ENCODE results near the gene PRELID1. TPM values are rescaled to one million over a fixed set of nuclear protein-coding genes. Genes with fewer than 3 reads are reported as not detected.

The PRELID1 gene
- total and polyA plus RNA-seq, 2 donors (not counting 3 experiments of a cell fraction or from before 2014, with no cell fraction given), result 201 to 293 TPM

DNA sequence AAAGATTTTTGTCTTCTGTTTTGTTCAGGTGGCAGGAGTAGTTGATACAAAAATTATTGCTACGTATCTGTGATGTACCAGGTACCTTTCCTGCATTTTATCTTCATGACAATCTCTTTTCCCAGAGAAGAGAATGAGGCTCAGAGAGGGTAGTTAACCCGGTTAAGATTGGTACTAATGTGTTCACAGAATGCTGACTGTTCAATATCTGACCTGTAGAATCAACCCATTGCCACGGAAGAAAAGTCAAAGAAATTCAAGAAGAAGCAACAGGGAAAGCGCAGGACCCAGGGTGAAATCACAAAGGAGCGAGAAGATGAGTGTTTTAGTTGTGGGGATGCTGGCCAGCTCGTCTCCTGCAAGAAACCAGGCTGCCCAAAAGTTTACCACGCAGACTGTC, 11.9 kb upstream of the PRELID1 start:
- Histone ChIP-seq H4K20me1 (replicated peaks; ENCODE audit: control insufficient read depth, extremely low read depth, insufficient read depth, low read length) (no peaks in the 10 kb centered on the region), H3K27ac (ENCODE audit: insufficient read depth, low read depth, low read length) (no peak overlapping the region), H3K79me2 (ENCODE audit: control insufficient read depth, insufficient read depth, low read length) (no peaks in the 10 kb centered on the region), H3K9me1 (replicated peaks; ENCODE audit: control insufficient read depth, extremely low read depth, insufficient read depth, low read length) (no peaks in the 10 kb centered on the region), H3K36me3 (ENCODE audit: control insufficient read depth in 2 of 2, extremely low read depth in 1 of 2, insufficient read depth in 2 of 2, low read length in 2 of 2) (peaks cover 16 to 38% of the 10 kb centered on the region in 2 experiments), H3K9me3 (replicated peaks; ENCODE audit: control insufficient read depth, insufficient read depth, low read length) (no peaks in the 10 kb centered on the region), H2AFZ (ENCODE audit: low read depth, low read length) (no peak overlapping the region), H3K9ac (replicated peaks; ENCODE audit: extremely low read depth, insufficient read depth, low read length) (no peak overlapping the region), H3K4me3 (replicated peaks in 1 of 3; ENCODE audit: insufficient read depth in 1 of 3, low read depth in 1 of 3, low read length in 3 of 3) (no peak overlapping the region), H3K27me3 (ENCODE audit: control insufficient read depth in 2 of 2, insufficient read depth in 2 of 2, low read length in 2 of 2) (no peaks in the 10 kb centered on the region), H3K4me2 (ENCODE audit: insufficient read depth, low read length) (no peak overlapping the region), H3K4me1 (ENCODE audit: control insufficient read depth, extremely low read depth, insufficient read depth, low read length) (peaks cover 11% of the 10 kb centered on the region)
- intact Hi-C loops (cut with micrococcal nuclease), result no loop called here
- dilution Hi-C loops (cut with MboI; ENCODE audit: extremely low pct_ligation_motif_present, low sequenced_read_pairs), result no loop called here
- TF ChIP-seq POLR2A (IDR thresholded peaks at IDR 0.05; ENCODE audit: low read depth, low read length) (no peak), MAX (IDR thresholded peaks at IDR 0.05; ENCODE audit: insufficient read depth, insufficient read length) (no peak), MYC (IDR thresholded peaks at IDR 0.05; ENCODE audit: low read depth, low read length) (no peak), FOS (IDR thresholded peaks at IDR 0.05; ENCODE audit: borderline replicate concordance, insufficient read depth, low read length) (no peak), CTCF (IDR thresholded peaks at IDR 0.05; ENCODE audit: extremely low read depth in 1 of 2, insufficient read depth in 1 of 2, low read depth in 1 of 2, low read length in 2 of 2) (no peak), JUN (IDR thresholded peaks at IDR 0.05; ENCODE audit: borderline replicate concordance, insufficient read depth, insufficient read length, low read depth) (no peak), POLR2AphosphoS5 (IDR thresholded peaks at IDR 0.05; ENCODE audit: insufficient read depth, low read depth, low read length) (no peak), GATA2 (IDR thresholded peaks at IDR 0.05; ENCODE audit: insufficient read depth, insufficient read length, low read depth, low read length) (no peak), EZH2 (IDR thresholded peaks at IDR 0.05; ENCODE audit: borderline replicate concordance, low read depth, low read length, severe bottlenecking) (no peak)
- ChIA-PET CTCF (no interaction called here), POLR2A (no interaction called here)
- no TSS peak for BruUV-seq (replicated peaks)
- no peak for DNase-seq (ENCODE audit: low read depth, low spot score)
- FAIRE-seq, result no peak
